ENCODE measurements around the gene ARPC1A.
"Not testable (repeated sequence)": the region's sequence is repeated elsewhere in the genome, so short reads cannot be mapped to it uniquely, and the experiment has no call there.

DNA sequence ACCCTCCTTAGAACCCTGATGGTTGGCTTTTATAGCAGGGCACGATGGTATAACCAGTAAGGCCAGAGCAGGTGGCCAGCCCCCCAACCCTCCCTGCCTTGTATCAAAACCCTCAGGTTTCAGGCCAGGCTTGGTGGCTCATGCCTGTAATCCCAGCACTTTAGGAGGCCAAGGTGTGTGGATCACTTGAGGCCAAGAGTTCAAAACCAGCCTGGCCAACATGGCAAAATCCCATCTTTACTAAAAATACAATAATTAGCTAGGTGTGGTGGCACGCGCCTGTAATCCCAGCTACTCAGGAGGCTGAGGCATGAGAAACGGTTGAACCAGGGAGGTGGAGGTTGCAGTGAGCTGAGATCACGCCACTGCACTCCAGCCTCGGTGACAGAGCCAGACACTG, 3.0 kb upstream of the ARPC1A start:
- not testable (repeated sequence) for TF ChIP-seq POLR2A (IDR thresholded peaks at IDR 0.05); CTCF (IDR thresholded peaks at IDR 0.05 in 4 of 5, conservative IDR thresholded peaks at IDR 0.05 in 1 of 5)

Measured in gastrocnemius medialis (tissue), 4 donors.